Testis (tissue), 2 donors: ENCODE data around the gene WDR4.

Experiments
- CTCF ChIP-seq, 3 experiments: fragments of 450-650 bp in 2 of 3; fragments of 200-600 bp in 1 of 3; sonication (generic) in 1 of 3; IDR thresholded peaks; one replicate each; pipeline ENCODE4 v1.5.1; 2016 to 2019; ENCODE audit warnings: antibody characterized with exemption in 3 of 3, mild to moderate bottlenecking in 2 of 3, moderate library complexity in 1 of 3
- POLR2A ChIP-seq: fragments of 450-650 bp; IDR thresholded peaks from one replicate; pipeline ENCODE4 v1.6.1; 2017; ENCODE audit warnings: antibody characterized with exemption, mild to moderate bottlenecking, moderate library complexity

GRCh38 chr21:42918291-42918690, 39.0 kb upstream of the WDR4 start:
- TF ChIP-seq CTCF (IDR thresholded peaks at IDR 0.05), result no peak
- no peak for TF ChIP-seq POLR2A
